Measurements from ENCODE around the gene CACNG1.
"Not testable (repeated sequence)": the region's sequence is repeated elsewhere in the genome, so short reads cannot be mapped to it uniquely, and the experiment has no call there.

Gene CACNG1

DNA sequence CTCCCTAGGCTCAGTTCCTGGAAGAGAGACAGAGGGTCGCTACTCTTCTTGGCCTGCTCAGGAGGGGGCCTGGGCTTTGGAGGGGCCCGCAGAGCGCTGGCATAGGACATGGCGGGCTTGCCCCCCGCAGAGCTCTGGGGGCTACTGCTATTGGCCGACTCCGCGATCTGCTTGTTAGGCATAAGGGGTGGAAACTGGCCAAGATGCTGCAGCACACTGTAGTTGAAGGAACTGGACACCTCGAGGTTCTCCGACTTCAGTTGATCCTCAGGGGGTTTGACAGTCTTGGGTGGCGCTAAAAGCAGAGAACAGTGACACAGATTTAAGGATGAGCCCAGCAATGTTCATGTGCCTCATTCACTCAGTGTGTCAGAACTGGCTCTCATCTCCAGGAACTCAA, 33.9 kb downstream of the CACNG1 start:
- no peak for DNase-seq (ENCODE audit: low spot score)

DNA sequence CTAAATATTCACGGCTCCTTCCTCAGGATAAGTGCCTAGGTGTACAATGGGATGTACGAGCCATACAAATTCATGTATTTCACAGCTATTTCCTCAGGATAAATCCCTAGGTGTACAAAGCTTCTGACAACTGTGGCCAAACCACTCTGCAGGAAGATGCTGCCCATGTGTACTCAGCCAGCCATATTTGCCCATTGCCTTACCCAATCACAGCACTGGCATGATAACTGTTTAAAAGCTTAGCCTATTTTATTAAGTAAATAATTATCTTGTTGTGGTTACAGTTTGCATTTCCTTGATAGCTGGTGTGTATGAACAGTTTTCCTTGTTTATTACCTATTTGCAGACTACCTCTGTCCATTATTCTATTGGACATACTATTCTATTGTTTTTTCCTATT, 35.1 kb downstream of the CACNG1 start:
- no peak for DNase-seq (ENCODE audit: low spot score)

DNA sequence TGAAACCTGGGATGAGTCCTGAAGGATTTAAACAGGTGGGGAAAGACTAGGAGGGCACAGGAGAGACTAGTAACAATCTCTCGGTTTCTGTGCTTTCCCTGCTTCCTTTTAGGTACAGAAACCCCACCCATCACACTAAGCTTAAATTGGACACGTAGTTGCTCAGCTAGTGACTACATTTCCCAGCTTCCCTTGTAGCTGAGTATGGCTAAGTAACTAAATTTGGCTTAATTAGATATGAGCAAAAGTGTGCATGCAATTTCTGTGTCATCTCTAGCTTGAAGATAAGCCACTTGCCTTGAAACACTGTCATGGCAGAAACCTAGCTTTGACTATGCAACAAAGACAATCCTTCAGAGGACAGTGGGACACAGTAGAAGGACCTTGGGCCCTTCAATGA, 36.5 kb downstream of the CACNG1 start:
- DNase-seq (ENCODE audit: low spot score): peak; percentile 41

DNA sequence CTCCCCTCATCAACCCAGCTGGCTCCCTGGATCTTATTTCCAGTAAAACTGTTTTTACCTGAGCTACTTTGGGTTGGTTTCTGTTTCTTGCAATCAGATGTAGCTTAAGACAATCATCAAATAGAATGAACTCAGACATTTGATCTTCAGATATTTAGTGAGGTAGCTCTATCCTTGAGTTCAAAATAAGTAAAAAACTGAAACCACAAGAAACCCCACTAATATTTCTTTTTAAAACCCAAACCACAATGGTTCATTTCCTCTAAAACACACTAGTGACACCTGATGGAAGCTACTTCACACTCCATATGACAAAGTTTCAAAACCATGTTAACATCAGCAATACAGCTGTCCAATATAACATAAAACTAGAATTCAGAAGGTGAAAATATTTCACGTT, 37.8 kb downstream of the CACNG1 start:
- DNase-seq (ENCODE audit: low spot score): no peak

DNA sequence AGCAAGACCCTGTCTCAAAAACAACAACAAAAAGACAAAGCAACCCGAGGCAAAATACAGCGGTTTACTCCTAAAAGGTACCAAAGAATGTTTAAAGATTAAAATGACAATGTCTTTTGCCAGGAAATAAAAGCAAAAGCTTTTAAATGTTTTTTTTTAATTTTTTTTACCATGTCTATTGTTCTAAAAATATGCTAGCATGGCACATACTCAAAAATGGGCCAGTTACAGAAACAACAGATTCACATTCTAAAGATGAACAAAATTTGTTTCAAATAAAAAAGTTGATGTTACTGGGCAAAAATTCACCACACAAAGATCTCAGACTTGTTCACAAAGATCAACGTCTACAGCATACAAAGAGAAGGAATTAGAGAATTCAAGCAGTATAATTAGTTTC, 41.1 kb downstream of the CACNG1 start:
- DNase-seq (ENCODE audit: low spot score): no peak

DNA sequence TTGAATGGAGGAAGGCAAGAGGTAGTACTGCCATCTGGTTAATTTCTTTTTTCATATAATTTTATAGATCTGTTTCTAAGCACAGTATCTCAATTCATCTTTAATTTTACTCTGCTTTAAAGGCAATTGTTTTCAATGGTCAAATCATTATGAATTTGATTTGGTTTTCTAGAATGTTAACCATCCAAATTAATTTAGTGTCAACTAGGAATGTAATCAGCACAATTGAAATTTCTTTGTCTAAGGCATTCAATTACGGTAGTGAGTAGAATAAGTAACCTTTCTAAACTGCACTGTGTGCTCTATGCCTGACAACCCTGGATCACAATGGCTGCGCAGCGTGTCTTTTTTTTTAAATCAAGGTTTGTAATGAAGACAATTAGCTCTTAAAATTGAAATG, 44.3 kb downstream of the CACNG1 start:
- no peak for DNase-seq (ENCODE audit: low spot score)

DNA sequence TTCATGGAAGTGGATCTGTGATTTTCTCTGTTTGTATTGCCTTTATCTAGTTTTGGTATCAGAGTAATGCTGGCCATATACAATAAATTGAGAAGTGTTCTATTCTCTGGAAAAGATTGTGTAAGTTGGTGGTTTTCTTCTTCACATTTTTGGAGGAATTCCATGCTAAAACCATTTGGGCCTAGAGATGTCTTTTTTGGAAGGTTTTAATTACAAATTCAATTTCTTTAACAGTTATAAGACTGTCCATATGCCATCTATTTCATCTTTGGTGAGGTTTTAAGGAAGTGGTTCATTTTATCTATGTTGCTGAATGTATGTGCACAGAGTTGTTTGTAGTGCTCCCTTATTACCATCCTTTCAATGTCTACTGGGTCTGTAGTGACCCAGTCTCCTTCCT, 46.0 kb downstream of the CACNG1 start:
- no peak for DNase-seq (ENCODE audit: low spot score)

DNA sequence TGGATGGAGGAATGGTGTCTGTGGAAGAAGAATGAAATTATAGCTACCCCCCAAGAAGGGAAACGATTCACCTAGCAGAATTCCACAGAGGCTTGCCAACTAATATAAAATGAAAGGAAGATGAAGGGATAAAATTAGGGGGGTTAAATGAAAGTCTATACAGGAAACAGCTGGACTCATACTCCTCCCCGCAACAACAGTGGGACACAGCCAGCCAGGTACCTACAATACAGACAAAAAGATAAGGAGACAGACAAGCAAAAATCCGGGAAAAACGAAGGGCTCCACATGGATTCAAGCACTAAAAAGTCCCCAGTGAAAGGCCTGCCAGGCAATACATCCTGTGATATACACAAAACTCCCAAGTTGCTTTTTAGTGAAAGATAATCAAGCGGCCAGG, 47.9 kb downstream of the CACNG1 start:
- no peak for DNase-seq (ENCODE audit: low spot score)

DNA sequence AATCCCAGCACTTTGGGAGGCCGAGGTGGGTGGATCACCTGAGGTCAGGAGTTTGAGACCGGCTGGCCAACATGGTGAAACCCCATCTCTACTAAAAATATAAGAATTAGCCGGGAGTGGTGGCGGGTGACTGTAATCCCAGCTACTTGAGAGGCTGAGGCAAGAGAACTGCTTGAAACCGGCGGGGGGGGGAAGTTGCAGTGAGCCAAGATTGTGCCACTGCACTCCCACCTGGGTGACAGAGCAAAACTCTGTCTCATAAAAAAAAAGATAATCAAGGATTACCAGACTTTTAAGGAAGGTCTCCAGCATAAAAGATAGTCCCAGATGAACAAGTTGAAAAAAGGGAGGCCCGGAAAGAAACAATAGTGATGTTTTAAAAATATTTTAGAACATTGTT, 48.4 kb downstream of the CACNG1 start:
- not testable (repeated sequence) for DNase-seq (ENCODE audit: low spot score)

DNA sequence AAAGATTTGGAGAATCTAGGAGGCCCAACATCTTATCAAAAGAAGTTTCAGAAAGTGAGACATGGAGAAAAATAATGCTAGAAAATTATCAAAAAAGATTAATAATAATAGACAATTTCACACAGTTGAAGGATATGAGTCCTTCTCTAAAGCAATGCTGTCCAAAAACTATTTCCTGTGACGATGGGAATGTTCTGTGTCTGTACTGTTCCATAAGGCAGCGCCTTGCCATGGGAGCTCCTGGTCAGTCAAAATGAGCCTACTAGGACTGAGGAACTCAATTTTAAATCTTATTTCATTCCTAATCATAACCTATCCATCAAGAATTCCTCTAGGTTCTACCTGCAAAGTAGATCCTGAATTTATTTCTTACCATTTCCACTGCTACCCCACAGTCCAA, 49.0 kb downstream of the CACNG1 start:
- DNase-seq (ENCODE audit: low spot score): no peak

DNA sequence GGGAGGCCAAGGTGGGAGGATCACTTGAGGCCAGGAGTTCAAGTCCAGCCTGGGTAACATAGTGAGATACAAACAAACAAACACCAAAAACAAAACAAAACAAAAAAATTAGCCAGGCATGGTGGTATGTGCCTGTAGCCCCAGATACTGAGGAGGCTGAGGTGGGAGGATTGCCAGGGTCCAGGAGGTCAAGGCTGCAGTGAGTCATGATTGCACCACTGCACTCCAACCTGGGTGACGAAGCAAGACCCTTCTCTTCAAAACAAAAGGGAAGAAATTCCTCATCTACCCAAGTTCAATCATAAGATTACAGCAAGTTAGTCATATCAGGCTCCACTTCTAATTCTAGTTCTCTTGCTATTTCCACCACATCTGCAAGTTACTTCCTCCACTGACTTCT, 50.9 kb downstream of the CACNG1 start:
- not testable (repeated sequence) for DNase-seq (ENCODE audit: low spot score)

DNA sequence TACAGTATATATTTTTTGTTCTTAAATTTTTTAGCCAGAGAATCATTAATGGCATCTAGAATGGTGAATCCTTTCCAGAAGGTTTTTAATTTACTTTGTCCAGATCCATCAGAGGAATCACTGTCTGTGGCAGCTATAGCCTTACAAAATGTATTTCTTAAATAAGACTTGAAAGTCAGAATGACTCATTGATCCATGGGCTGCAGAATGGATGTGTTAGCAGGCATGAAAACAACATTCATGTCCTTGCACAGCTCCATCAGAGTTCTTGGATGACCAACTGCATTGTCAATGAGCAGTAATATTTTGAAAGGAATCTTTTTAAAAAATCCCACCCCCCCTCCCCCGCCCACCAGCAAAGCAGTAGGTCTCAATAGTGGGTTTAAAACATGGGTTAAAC, 51.4 kb downstream of the CACNG1 start:
- no peak for DNase-seq (ENCODE audit: low spot score)

DNA sequence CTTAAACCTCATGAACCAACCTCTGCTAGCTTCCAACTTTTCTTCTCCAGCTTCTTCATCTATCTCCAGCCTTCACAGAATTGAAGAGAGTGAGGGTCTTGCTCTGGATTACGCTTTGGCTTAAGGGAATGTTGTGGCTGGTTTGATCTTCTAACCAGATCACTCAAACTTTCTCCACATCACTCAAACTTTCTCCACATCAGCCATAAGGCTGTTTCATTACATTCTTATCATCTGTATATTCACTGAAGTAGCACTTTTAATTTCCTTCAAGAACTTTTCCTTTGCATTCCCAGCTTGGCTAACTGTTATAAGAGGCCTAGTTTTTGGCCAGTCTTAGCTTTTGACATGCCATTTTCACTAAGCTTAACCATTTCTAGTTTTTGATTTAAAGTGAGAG, 52.3 kb downstream of the CACNG1 start:
- DNase-seq (ENCODE audit: low spot score): no peak

DNA sequence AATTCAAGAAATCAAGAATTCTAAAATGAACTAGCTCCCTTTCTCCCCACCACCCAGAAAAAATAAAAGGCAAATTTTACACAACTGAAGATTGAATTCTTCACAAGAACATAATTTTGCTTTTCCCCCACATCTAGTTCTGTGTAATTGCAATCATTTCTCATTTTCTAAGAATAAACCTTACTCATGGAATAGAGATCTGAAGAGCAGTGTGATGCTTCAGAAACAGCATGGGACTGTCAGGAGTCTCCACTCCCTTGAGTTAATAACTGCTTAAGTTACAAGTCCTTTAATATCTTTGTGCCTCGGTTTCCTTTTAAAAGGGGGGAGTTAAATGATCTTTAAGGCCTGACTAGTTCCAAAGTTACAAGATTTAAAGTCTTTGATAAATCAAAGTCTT, 53.7 kb downstream of the CACNG1 start:
- DNase-seq (ENCODE audit: low spot score): no peak

DNA sequence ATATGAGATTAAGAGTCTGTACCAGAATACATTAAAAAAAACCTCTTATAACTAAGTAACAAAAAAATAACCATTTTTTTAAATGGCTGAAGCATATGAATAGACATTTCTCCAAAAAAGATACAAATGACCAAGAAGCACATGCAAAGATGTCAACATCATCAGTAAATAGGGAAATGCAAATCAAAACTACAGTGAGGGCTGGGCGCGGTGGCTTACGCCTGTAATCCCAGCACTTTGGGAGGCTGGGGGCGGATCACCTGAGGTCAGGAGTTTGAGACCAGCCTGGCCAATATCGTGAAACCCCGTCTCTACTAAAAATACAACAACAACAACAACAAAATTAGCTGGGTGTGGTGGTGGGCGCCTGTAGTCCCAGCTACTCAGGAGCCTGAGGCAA, 60.3 kb downstream of the CACNG1 start:
- not testable (repeated sequence) for DNase-seq (ENCODE audit: low spot score)

DNA sequence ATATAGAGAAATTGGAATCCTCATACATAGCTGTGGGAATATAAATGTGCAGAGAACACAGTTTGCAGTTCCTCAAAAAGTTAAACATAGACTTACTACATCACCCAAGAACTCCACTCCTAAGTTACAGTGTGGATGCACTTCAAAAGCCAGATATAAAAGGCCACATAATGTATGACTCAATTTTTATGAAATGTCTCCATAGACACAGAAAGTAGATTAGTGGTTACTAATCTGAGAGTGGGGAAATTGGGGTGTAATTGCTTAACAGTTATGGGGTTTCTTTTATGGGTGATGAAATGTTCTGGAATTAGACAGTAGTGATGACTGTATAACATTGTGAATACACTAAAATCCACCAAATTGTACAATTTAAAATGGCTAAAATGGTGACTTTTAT, 60.9 kb downstream of the CACNG1 start:
- DNase-seq (ENCODE audit: low spot score): no peak

All from SK-N-DZ (cell line).